HG03378 (cell line): ENCODE results near the gene METTL24.
A peak's percentile ranks its signal among the peaks of the same experiment; 100 is the strongest.
"Not testable (repeated sequence)": the region's sequence is repeated elsewhere in the genome, so short reads cannot be mapped to it uniquely, and the experiment has no call there.

ENCODE experiments used
- ATAC-seq: cut with Tn5 transposase; IDR thresholded peaks from one replicate; pipeline ENCODE4 v1.9.1; 2021; ENCODE audit warnings: mild to moderate bottlenecking, moderate library complexity; ENCODE audit not compliant: unreplicated experiment

Gene METTL24

DNA sequence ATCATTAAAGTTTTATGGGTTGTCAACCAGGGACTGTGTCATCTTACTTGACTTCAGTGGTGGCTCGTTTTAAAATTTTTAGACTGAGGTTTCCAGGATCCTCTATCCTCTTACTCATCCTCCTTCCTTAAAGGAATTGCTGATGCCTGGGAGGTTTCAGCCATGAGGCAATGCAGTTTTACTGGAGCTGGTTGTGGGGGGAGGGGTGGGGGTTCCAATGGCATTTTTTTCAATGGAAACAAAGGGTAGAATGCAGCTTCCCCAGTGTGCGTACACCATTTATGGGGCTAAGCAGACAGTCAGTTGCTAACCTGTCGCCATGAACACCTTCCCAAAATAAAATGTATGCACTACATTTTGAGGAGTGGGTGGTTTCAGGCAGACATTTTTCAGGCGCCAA lies 88.0 kb downstream of the METTL24 start:
- no peak for ATAC-seq

DNA sequence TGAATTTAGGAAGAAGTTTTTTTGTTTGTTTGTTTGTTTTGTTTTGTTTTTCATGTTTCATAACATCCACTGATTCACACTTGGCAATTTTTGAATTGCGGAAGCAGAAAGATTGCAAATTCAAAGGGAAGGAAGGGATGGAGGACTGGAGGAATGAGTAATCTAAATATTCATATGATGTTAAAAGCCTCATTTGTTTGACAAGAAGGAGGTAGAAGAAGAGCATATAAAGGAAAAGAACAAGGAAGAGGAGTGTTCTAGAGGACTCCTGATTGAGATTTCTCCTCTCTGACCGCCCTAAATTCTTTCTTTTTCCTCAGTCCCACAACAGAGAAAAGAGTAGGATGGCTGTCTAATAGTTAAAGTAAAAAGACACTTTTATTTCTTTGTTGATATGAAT lies 88.5 kb downstream of the METTL24 start:
- ATAC-seq, result no peak

DNA sequence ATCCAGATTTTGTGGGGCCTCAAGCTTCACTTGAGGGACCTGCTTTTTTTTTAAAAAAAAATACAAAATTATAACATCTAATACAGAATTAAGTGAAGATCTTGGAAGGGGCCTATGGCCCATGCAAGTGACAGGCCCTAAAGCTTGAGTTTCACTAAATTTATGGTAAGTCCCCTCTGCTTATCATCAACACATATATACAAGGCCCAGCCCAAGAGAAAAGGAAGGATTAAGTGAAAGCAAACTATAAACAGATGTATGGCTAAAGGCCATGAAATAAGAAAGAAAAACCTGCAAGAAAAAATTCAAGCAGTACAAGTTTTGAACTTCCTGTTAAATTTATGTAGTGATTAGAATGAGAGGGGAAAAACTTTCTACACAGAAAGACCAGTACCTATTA lies 91.2 kb downstream of the METTL24 start:
- ATAC-seq, result no peak

DNA sequence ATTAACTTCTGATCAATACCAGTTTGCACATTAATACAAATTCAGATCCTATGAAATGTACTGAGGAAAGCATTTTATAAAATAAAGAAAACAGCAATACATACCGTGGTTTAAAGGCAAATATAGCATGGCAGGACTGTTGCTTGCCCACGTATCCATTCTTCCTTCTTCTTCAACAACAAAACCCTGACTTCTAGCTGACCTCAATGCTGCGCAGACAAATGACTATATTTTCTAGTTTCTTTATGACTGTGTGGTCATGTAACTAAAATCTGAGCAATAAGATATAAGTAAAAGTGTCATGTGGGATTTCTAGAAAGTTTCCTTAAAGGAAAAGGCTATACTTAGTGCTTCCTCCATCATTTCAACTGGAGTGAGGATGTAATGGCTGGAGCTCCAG lies 92.9 kb downstream of the METTL24 start:
- no peak for ATAC-seq

DNA sequence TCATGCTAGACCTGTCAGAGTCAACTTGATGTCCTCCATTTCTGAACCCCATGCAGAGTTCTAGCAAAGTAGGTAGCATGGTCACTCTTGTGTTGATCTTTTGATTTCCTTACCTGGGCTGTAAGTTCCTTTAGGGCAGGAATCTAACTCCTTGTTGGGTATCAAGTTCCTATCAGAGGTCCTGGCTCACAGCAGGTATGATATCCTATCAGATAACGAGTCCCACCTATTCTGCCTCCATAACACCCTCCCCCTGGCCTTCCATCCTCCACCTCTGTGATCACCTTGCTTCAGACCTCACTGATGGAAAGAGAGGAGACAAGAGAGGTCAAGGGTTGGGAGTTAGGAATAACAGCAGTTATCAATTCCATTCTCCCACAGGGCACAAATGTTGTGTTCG lies 101.8 kb downstream of the METTL24 start:
- ATAC-seq, result no peak

DNA sequence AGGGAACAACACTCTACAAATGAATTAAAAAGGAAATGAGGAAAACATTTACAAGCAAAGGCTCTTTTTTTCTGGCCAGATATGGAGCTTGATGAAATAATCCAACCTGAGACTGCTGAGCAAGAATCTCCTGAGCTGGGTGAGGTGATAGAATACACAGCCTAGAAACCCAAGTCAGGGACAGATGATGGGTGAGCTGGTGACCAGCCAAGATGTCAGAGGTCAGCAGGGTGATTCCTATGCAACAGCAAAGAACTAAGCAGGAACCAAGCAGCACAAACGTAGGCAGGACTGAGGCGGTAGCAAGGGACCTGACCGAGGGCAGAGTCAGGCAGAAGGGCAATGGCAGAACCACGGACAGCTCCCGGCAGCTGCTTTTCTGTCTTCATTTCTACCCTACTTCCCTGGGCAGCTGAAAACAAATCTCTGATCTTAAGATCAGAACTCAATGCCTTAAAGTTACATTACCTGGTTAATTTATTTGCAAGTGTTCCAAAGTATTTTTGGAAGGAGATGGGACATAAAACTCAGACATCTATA lies 102.9 kb downstream of the METTL24 start:
- no peak for ATAC-seq

DNA sequence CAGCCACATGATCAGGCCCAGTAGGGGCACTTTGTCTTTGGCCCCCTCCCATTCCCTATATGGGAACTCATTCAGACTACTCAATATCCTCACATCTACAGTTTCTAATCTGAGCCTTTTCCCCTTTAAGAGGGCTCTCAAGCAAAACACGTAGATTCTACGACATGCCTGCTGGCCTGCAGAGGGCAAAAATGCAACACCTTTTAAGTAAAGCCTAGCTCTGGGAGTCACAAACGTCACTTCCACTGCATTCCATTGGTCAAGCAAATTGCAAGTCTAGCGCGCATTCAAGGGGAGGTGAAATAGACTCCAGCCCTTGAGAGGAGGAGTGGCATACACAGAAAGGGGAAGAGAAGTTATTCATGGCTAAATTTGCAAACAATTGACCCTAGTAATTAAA lies 107.3 kb downstream of the METTL24 start:
- ATAC-seq, result no peak

DNA sequence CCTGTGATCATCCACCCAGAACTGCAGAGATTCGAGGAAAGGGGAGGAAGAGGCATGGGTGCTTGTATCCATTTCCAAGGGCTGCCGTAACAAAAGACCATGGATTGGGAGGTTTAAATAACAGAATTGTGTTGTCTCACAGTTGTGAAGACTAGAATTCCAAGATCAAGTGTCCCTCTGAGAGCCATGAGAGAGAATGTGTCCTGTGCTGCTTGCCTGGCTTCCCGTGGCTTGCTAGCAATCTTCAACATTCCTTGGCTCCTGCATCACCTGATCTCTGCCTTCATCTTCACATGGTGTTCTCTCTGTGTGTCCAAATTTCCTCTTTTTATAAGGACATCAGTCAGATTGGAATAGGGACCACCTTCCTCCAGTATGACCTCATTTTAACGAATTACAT lies 108.1 kb downstream of the METTL24 start:
- ATAC-seq, result no peak

DNA sequence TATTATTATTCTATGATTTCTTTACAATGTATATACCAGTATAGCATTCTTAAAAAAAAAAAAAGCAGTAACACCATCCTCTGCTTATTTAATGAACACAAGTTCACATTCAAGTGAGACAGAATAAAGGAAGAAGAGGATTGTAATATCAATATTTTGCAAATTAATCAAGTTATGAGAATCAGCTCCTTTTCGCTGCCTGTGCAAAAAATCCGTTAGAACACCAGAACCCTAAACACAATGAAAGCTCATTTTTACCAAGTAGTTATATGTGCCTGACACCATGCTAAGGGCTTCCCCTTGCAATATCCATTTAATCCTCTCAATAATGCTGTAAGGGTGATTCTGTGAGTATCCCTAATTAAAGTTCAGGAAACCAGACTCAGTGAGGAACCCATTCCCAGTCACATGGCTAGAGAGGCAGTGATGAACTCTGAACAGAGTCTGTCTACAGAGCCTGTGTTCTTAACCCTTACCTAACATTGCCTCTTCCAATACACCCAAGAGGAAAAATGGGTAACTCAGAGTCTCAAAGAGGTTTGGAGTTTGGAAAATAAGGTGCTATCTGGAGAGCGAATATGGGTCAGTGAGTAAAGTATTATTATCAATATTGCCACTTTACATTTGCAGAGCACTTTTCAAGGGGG lies 111.1 kb downstream of the METTL24 start:
- no peak for ATAC-seq

DNA sequence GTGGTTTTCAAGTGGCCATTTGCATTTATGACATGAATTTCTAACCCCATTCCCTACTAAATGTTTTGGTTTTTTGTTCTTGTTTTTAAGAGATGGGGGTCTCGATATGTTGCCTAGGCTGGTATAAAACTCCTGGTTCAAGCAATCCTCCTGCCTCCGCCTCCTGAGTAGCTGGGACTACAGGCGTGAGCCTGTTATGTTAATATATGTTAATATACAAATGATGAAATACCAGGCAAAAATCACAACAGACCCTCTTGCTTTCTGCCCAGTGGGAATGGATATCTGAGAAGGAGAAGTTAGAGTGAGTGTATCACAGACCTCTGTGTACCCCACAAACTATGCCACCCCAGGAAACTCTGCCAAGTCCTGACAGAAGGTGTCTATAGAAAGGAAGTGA lies 111.8 kb downstream of the METTL24 start:
- no peak for ATAC-seq

DNA sequence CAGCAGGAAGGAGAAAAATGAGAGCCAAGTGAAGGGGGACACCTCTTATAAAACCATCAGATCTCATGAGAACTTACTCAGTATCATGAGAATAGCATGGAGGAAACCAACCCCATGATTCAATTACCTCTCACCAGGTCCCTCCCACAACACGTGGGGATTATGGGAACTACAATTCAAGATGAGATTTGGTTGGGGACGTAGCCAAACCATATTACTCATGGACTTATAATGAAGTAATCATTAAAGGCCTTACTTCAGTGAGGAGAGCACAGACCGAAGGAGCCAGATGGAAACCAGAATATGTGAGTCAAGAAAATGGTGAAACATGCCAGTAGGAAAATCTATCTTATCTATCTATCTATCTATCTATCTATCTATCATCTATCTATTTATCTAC lies 113.5 kb downstream of the METTL24 start:
- ATAC-seq, result not testable (repeated sequence)

DNA sequence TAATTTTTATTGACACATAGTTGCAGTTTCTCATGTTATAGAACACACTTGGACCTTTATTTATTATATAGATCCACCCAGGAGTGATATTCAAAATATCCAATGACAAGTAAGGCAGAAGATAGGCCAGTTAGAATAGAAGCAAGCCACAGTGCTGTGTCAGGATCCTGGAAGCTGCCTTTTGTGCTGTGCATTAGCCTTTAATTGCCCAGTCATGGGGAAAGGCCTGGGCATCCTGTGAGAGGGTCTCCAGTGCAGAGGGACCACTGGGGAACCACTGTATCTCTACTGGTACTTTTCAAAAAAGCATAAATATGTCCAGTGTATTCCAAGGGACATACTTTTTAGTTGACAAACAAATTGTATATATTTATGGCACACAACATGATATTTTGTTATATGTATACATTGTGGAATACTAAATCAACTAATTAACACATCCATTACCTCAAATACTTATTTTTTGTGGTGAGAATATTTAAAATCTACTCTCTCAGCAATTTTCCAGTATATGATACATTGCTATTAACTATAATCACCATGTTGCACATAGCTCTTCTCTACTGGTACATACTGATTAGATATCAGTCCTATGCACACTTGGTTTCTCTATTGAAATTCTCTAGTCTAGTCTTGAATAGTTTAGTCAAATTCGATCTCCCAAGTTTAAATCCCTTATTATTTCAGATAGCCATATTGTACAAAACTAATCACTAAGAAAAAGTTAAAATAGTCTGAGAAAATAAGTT lies 118.4 kb downstream of the METTL24 start:
- ATAC-seq, result no peak

DNA sequence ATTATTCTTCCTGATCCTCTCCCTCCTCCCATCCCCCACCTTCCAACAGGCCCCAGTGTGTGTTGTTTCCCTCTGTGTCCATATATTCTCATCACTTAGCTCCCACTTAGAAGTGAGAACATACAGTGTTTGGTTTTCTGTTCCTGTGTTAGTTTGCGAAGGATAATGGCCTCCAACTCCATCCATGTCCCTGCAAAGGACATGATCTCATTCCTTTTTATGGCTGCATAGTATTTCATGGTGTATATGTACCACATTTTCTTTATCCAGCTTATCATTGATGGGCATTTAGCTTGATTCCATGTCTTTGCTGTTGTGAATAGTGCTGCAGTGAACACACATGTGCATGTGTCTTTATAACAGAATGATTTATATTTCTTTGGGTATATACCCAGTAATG lies 122.1 kb downstream of the METTL24 start:
- not testable (repeated sequence) for ATAC-seq

DNA sequence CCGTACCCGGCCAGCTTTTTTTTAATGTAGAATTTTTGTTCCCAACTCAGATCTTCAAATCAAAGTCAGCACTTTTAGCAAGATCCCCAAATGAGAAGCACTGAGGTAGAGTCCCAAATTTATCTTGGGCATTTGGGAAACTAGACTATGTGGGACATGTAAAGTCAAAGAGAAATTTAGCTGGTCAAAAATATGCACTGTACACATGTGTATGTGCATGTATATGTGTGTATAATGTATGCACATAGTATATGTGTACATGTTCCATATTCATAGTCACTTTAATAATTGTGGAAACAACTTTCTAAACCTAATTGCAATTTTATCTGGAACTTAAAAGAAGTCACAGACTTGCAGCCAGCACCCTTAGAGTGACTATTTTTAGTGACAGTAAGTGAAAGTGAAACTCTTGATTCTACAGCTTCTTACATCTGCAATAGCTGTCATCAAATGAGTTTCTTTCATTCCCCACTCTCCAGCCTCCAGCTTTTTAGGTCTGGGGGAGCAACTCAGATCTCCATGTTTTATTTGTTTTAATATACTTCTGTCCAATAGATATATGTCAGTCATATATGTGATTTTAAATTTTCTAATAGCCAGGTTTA lies 124.3 kb downstream of the METTL24 start:
- ATAC-seq, result peak; percentile 94

DNA sequence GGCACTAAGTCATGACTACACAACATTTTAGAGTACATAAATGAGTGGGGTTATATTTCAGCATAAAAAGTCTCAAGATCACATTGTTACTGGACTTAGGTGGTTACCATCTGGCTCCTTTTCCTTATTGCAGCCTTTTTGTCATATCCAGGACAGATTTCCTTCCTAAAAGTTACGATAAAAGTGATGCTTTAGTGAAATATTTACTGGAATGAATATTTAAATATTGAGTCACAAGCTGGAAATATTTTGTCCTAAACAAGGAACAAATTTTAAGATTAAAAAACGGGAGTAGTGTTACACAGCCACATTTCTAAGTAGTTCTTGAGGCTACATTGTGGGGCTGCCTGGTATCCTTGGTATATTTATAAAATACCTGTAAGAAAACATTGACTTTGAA lies 125.7 kb downstream of the METTL24 start:
- no peak for ATAC-seq

DNA sequence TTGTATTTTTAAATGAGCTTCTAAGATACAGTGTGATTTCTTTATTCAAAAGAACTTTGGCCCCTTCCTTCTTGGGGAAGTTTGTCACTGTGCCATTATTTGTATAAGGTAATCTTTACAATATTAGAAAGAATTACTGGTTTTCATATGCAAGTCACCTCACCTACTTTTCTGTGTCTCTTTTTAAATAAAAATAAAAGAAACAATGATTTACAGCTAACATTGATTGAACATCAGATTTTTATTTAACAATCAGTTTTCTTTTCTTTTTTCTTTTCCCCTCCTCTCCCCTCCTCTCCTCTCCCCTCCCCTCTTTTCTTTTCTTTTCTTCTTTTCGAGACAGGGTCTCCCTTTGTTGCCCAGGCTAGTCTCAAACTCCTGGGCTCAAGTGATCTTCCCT lies 131.9 kb downstream of the METTL24 start:
- no peak for ATAC-seq

DNA sequence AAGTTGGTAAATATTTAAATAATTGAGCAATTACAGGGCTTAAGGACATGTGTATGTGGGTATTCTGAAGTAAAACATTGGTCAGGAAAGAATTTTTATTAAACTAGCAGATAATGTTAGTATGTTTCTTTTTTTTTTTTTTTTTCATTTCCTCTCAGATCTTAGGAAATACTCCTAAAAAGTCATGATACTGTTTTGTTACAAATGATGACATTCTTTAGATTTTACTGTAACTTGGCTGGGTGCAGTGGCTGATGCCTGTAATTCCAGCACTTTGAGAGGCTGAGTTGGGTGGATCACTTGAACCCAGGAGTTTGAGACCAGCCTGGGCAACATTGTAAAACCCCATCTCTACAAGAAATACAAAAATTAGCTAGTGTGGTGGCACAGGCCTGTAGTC lies 136.4 kb downstream of the METTL24 start:
- no peak for ATAC-seq

DNA sequence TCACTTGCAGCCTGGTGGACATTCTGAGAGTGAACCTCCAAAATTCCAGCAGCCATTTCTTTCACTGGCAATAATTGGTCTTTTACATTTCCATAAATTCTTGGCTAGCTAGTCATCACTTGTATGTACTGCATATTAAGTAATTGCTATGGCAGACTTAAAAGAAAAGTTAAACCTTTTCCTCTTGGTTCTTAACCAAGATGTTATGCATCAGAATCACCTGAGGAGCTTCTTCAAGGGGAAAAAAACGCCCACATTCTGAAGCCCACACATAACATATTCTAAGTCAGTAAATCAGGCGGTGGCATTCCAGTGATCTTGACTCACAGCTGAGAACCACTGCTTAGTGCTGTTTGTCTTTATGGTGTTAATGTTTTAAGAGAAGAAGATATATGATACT lies 140.9 kb downstream of the METTL24 start:
- no peak for ATAC-seq

DNA sequence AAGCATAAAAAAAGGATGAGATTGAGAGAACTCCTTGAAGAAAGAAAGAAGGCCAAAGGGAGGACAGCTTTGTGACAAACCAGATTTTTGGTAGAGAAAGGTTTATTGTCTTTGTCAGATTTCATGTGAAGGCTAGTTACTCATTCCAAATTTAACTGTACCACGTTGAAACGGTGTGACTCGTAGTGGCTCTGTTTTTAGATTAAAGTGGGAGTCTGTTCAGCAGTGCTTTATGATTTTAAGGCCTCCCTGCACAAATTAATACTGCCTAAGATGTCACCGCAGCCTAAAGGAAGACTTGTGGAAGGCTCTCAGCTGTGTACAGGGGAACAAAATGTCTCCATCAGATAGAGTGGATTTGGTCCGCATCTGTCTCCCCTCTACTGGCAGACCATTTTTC lies 142.0 kb downstream of the METTL24 start:
- ATAC-seq, result no peak

DNA sequence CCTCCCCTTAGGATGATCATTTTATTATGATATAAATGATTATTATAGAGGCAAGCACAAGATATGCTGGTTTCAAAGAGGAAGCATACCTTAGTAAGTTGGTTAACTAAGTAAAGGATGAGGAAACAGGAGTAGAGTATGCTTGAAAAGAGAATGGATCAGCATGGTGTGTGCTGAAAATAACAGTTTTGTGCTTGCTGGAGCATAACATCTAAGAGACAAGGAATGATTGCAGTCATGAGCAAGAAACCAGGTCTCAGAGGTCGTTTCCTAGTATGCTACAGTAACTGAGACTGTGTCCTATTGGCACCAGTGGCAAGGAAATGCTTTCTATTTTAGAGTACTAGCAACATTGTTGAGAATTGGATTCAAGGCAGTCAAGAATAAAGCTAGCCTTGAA lies 143.8 kb downstream of the METTL24 start:
- no peak for ATAC-seq

DNA sequence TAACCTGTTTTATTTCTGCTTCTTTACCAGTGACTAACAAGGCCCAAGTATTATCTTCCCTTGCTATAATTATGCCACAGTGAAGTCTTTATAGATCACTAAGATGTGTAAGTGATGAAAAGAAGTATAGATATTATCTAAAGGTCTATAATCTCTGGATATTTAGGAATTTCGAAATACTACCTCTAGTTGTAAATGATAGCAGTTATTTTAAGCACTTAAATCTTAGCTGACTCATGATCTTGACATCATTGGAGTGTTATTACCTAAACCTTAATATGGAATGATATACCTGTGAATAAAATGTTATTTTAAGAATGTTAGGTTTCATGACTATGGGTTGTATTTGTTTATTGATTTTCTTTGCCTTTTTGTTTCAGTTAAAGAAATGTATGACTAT lies 146.4 kb downstream of the METTL24 start:
- ATAC-seq, result no peak

DNA sequence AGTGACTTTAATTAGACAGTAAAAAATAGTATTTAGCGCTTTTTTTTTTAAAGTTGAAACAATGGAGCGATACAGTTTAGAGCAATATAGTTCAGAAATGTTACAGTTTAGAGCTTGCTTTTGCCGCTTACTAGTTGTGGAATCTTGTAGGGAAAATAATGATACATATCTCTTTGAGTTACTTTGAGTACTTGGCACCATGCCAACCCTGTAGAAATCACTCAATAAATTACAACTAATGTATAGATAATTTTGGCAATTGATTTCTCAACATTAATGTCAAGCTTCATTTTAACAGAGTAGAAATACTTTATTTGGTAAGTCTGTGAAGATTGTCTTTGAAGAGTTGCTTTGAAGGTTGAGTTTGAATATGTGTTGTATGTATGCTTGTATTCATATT lies 150.5 kb downstream of the METTL24 start:
- no peak for ATAC-seq
